ENCODE data around the gene MYO1D.

The MYO1D gene

GRCh38 chr17:32566303-32566702 lies 310.6 kb downstream of the MYO1D start:
- no peaks in the 10 kb centered on the region for H3K27me3 ChIP-seq
- peaks cover 0 to 23% (median 23%) of the 10 kb centered on the region in 3 donors for H3K36me3 ChIP-seq
- H3K27ac ChIP-seq = no peak overlapping the region
- intact Hi-C loops (cut with DNase I; ENCODE audit: low total_unique reads) = no loop called here
- no peak overlapping the region for H3K4me3 ChIP-seq
- no peak for DNase-seq
- TF ChIP-seq CTCF (IDR thresholded peaks at IDR 0.05) = no peak
- no peaks in the 10 kb centered on the region for H3K9me3 ChIP-seq
- peaks cover 0 to 10% (median 0%) of the 10 kb centered on the region in 4 donors for H3K4me1 ChIP-seq

- Histone ChIP-seq H3K4me3 (no peak overlapping the region), H3K27ac (no peak overlapping the region), H3K9me3 (no peaks in the 10 kb centered on the region), H3K4me1 (peaks cover 0 to 4% (median 0%) of the 10 kb centered on the region in 4 donors), H3K27me3 (no peaks in the 10 kb centered on the region), H3K36me3 (peaks cover 0 to 23% (median 23%) of the 10 kb centered on the region in 3 donors)
- TF ChIP-seq CTCF (IDR thresholded peaks at IDR 0.05) = no peak
- intact Hi-C loops (cut with DNase I; ENCODE audit: low total_unique reads) = no loop called here
- DNase-seq = no peak
Measured at GRCh38 chr17:32565401-32565800, 311.5 kb downstream of the MYO1D start.

GRCh38 chr17:32564325-32564724 lies 312.6 kb downstream of the MYO1D start:
- Histone ChIP-seq H3K27ac (no peak overlapping the region), H3K36me3 (peaks cover 0 to 23% (median 23%) of the 10 kb centered on the region in 3 donors), H3K4me3 (no peak overlapping the region), H3K4me1 (no peaks in the 10 kb centered on the region), H3K27me3 (no peaks in the 10 kb centered on the region), H3K9me3 (no peaks in the 10 kb centered on the region)
- no peak for TF ChIP-seq CTCF (IDR thresholded peaks at IDR 0.05)
- intact Hi-C loops (cut with DNase I; ENCODE audit: low total_unique reads) = no loop called here
- DNase-seq = no peak

GRCh38 chr17:32563583-32563982 lies 313.3 kb downstream of the MYO1D start:
- H3K4me3 ChIP-seq = no peak overlapping the region
- DNase-seq = no peak

GRCh38 chr17:32558997-32559650 lies 317.8 kb downstream of the MYO1D start:
- Histone ChIP-seq H3K27ac (no peak overlapping the region), H3K9me3 (no peaks in the 10 kb centered on the region), H3K4me1 (no peaks in the 10 kb centered on the region), H3K36me3 (peaks cover 0 to 8% (median 6%) of the 10 kb centered on the region in 3 donors), H3K4me3 (no peak overlapping the region), H3K27me3 (no peaks in the 10 kb centered on the region)
- TF ChIP-seq CTCF (IDR thresholded peaks at IDR 0.05) = no peak
- no peak for DNase-seq
- intact Hi-C loops (cut with DNase I; ENCODE audit: low total_unique reads) = no loop called here

More at GRCh38 chr17:32563583-32563982, 313.3 kb downstream of the MYO1D start:
- Histone ChIP-seq H3K9me3 (no peaks in the 10 kb centered on the region), H3K27me3 (no peaks in the 10 kb centered on the region), H3K4me1 (no peaks in the 10 kb centered on the region), H3K36me3 (peaks cover 0 to 23% (median 23%) of the 10 kb centered on the region in 3 donors), H3K27ac (no peak overlapping the region)
- intact Hi-C loops (cut with DNase I; ENCODE audit: low total_unique reads) = no loop called here
- TF ChIP-seq CTCF (IDR thresholded peaks at IDR 0.05) = no peak

Data from tibial artery (tissue), 4 donors.